Activated CD8-positive, alpha-beta memory T cell treated with anti-CD3 and anti-CD28 coated beads for 48 hours (primary cell): ENCODE results near the gene TOX2.

Experiments used
- DNase-seq, 3 experiments: peaks; one replicate each; pipeline ENCODE4 v3.0.0-alpha.2; 2020; ENCODE audit warnings: low read depth in 2 of 3, low spot score in 2 of 3

TOX2 gene

DNA sequence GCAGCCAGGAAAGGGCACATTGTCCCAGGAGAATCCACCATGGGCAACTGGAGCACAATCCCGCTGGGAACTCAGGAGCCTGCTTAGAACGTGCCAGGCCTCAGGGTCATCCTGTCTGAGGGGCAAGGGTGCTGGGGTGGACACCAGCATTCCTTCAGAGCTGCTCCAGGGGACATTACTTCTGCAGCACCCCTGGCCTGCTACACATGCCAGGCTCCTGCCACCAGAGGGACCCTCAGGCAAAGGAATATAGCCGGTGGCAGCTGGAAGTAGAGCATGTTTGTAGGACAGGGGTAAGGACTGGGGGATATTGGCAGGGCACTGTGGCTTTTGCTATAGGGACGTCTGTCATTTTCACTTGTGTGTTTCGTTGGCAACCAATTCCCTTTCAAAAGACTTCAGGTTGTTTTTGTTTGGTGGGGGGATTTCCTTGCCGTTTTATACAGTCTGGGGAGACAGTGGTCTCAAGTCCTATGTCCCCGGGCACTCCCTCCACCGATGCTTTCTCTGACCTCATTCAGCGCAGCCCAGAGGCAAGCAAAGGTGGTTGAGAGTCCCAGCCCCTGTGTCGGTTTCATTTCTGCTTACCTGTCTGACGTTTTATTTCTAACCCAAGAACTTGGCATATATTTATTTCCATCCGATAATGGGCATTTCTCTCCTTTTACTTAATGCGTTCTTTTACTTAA, 141.5 kb downstream of the TOX2 start:
- DNase-seq = no peak

DNA sequence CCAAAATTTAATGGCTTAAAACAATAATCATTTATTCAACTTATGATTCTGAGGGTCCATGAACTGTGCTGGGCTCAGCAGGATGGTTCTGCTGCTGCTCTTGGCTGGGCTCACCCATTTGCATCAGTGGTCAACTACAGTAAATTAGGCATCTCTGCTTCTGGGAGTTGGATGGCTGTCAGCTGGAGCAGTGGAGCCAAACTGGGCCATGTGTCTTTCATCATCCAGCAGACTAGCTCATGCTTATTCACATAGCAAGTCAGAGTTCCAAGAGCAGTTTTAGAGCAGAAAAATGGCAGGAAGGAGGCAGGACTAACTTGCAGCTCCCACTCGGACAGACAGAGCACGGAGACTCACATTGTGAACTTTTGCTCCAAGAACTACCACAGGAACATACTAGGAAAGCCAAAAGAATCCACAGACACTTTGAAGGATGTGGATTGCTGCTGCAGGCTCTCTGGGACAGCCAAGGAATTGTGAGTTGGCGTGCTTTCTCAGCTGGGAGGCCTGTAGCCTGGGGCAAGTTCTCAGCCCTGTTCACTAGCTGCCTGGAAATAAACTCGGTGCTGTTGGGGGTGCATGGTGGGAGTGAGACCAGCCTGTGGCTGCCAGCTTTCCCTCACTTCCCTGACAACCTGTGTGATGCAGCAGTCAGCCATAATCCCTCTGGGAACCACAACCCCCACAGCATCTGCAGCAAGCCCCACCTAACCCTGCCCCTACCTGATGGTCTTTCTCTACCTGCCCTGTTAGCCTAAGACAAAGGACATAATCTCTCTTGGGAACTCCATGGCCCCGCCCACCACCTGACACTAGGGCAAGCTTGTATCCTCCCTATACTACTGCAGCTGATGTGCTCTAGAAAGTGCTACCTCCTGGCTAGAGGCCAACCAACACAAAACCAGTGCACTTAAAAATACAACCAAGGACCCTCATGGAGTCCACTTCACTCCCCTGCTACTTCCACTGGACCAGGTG, 143.3 kb downstream of the TOX2 start:
- no peak for DNase-seq

DNA sequence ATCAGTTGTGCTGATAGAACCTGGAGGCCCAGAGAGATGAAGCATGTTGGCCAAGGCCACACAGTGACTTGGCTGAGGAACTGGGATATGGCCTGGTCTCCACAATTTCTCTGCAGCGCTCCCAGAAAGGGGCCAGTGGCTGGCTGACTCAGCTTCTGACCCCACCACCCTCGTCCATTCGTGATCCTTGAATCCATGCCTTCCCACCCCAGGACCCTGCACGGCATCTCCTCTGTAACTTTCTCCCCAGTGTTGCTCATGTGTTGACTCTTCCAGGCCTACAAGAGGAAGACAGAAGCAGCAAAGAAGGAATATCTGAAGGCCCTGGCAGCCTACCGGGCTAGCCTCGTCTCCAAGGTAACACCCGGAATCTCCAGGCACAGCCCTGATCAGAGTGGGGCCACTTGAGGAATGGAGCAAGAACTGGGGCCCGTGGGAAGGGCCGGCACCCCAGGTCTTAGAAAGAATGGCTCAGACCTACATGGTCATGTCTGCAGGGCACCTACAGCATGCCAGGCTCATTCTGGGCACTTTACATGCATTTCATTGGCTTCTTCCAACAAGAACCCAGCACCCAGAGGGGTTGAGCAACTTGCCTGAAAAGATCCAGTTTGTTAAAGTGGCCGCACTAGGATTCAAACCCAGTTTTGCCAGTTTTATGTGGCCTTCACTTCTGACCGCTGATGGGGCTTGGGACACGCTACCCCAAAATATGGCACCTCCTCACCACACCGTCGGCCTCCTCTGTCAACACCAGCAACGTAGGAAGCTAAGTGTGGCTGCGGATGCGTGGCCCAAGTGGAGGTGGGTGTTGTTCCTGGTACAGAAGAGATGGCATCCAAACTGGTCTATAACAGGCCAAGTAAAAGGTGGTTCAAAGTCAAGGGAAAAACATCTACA, 150.1 kb downstream of the TOX2 start:
- DNase-seq = no peak

DNA sequence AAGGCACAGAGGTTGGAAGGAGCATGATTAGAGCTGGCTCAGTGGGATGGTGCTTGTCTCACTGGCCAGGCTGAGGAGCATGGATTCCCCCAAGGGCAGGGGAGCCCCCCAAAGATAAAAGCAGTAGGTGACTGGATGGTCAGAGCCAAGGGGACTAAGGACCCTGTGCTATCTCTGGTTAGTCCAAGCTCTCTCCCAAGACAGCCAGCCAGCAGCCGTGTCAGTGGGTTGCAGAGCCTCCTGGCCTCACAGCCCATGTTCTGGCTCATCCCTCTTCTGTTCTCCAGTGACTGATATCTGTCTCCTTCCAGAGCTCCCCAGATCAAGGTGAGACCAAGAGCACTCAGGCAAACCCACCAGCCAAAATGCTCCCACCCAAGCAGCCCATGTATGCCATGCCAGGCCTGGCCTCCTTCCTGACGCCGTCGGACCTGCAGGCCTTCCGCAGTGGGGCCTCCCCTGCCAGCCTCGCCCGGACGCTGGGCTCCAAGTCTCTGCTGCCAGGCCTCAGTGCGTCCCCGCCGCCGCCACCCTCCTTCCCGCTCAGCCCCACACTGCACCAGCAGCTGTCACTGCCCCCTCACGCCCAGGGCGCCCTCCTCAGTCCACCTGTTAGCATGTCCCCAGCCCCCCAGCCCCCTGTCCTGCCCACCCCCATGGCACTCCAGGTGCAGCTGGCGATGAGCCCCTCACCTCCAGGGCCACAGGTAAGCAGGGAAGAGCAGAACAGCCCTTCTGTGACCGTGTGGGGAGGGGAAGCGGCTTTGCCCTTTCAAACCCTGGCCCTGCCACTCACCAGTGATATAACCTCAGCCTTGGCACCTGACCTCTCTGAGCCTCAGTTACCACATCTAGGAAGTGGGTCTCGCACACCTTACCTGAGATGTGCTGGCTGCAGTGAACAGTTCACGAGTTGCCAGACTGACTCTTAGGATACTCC, 151.0 kb downstream of the TOX2 start:
- no peak for DNase-seq

DNA sequence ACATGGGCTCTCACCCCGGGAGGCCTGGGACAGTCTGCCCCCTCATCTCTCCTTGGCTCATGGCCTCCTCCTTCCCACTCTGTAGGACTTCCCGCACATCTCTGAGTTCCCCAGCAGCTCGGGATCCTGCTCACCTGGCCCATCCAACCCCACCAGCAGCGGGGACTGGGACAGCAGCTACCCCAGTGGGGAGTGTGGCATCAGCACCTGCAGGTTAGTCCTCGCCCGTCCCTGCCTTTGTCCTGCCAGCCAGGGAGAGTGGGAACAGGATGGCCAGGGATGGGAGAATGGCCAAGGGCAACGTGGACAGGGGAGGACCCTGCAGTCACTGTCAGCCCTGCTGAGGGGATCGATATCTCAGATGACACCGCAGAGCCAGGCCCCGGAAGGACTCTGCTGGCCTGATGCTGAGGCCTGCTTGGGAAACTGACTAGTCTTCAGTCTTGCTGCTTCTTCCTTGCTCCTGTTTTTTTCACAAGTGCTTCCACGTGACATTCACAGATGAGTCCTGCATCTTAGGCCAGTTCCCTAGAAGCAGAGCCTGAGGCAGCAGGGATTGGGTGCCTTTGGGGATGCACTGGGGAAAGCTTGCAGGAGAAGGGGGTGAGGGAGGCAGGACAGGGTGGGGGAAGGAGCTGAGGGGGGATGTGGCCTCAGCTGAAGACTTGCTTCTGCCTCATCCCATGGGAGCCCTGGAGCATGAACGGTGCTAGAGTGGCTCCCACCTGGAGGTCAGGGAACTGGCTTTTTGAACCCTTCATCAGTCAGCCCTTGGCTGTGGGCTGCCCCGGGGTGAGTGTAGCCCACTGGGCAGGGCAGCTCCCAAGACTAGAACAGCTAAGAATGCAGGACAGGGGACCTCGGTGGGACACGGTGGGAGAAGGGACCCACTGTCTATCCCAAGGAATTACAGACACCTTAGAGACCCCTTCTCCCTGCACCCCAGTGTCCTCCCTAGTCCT, 152.3 kb downstream of the TOX2 start:
- no peak for DNase-seq

DNA sequence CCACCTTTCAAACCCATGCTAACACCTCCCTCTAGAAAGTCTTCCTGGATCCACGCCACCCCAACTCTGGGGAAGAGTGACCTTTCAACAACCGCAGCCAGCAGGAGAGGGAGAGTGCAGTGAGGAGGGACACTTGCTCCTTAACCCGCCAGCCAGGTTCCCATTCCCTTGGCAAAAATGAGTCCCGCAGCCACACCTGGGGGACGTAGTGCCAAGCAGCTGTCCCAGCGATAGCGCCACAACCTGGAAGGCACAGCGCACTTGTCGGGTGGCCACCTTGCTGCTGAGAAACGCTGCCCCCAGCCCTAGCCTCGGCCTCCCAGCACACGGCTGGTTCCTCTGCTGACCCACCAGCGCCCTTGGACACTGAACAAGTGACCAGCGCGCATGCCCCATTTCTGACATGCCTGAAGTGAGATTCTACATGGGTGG, 153.0 kb downstream of the TOX2 start:
- no peak for DNase-seq

DNA sequence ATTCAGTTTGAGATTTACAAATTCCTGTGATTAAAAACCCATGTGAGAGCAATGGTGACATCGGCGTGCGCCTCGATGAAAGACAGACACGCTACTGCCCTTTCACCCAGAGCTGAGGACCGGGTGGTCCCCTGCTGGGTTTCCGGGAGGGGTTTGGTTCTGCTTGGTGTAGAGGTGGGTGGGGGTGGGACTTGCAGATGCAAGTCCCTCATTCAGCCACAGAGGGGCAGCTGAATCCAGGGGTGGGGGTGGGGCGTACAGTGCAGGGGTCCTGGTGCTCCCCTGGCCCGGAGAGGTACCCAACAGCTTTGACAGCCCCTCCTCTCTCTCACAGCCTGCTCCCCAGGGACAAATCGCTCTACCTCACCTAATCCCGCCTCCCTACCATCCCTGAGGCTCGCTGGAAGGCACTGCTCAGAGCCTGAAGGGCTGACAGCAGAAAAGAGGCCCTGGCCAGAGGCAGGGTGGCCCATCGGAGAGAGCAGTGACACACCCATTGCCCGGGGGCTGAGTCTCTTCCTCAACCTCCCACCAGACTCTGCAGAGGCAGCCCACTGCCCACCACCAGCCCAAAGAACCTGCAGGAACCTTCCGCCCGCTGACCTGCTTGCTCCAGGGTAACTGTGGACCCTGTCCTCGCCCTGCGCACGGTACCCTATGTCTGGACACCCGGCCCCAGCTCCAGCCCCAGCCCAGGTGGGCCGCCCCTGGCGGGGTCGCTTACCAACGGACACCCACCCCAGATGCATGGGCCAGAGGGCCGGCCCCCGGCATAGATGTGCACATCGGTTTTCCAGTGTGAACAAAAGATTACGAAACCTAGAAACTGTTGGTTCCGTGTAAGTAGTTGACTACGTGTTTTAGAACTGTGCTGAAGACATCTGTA, 153.9 kb downstream of the TOX2 start:
- DNase-seq = no peak

DNA sequence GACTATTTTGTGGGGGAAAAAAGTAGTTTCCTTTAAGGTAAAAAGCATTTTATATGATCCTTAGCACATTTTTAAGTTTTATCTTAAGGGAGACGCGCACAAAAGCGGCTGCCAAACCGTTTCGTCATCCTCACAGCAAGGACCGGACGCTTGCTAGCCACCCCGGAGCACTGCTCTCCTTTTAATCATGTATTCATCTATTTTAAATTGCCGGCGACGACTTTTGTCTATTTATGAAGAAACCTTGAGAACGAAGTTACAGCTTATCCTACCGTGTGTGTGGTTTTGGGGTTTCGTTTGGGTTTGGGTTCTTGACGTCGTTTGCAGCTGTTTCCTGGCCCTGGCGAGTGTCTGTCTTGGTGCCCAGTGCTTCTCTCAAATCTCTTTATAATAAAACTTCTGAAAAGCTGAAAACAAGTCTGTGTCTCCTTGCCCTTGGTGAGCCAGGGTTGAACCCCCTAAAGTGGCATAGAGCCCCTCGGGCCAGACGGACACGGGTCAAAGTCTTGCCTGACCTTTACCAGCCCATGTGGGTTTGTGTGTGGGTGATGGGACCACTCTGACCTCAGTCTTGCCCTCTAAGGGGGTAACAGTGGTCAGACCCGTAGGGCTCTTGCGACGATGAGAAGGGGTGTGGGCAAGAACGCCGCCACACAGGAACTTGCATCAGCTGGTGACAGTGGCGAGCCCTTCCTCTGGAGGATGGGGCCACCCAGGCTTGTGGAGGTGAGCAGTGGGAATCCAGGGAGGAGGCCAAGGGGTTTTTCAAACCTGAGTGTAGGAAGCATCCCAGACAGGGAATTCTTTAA, 154.8 kb downstream of the TOX2 start:
- peak in 2 of 3 experiments; percentile 35 to 40 for DNase-seq

DNA sequence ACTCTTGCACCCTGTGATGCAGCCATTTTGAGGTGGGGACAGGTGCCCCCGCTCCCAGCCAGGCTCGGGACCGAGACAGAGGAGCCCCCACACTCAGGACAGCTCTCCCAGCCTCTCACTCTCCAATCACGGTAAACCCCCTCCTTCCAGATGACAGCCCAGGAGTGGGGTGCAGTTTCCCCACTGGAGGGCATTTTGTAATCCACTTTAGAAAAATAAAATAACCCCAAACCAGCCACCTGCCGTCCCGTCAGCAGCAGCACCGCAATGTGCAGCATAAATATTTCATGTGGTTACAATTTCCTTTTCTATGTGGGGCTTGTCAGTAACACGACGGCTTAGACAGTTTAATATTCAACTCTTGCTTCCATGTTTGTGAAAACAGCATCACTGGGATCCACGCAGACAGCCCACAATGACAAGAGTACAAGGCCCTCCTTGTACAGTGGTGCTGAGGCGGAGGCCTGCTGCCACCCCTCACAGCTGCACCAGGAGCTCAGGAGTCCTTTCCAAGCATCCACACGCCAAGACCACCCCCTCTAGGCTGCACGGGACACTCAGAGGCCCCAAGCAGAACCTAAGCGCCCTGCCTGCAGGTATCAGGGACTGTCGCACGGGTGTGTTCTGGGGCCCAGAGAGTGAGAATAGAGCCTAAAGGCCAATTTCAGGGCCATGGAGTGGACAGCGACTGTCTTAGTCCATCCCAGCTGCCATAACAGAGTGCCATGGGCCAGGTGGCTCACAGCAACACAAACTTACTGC, 155.7 kb downstream of the TOX2 start:
- DNase-seq = no peak

DNA sequence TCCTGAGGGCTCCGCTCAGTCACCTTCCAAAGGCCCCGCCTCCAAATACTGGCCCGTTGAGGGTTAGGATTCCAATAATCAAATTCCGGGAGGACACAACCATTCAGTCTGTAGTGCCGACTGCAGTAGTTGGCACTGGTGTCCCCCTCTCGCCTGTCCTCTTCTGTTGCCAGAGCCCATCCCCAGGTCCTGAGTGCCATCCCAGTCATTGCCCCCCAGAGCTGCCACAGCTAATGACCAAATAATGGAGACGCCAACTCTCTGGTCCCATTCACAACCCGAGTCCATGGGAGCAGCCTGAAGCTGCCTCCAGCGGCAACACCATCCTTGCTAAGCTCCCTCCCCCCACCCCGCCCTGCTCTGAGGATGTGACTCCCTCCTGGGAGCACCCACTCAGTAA, 156.4 kb downstream of the TOX2 start:
- DNase-seq = no peak

DNA sequence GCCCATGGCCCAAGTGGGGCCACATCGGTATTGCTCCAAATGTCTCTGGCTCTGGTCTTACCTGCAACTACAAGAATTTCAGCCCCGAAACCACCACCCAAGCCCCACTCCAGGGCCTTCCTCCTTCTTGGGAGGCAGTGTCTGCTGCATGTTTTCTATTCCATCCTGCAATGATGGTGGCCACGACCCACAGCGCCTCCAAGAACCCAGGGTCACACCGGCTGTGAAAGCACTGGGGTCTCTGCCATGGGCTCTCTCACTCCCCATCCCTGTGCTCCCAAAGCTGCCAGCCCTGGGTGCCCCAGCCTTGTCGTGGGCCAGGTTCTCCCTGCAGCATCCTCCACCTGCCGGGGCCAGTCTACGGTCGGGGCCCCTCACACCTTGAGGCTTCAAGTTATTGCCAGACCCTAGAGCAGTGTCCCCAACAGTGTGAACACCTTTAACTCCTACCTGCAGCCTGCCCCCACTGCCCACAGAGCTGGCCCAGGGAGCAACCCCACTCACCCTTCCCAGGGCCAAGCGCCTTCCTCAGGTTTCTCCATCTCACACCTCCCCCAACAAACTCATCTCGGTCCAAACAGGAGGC, 157.0 kb downstream of the TOX2 start:
- DNase-seq = no peak

DNA sequence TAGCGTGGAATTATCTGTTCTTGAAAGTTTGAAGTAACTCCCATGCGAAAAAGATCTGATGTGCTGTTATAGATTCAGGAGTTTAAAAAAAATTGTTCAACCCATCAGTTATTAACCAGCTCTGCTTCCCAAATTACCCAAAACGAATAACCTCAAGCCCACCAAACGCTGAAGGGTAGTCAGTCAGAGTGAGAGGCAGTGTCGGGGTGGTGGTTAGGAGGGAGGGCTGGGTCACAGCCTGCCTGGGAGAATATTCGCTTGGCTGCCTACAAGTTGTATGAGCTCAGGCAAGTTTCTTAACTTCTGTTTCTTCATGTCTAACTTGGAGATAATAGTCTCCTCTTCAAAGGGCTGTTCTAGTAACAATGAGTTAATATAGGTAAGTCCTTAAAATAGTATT, 157.7 kb downstream of the TOX2 start:
- DNase-seq = no peak

DNA sequence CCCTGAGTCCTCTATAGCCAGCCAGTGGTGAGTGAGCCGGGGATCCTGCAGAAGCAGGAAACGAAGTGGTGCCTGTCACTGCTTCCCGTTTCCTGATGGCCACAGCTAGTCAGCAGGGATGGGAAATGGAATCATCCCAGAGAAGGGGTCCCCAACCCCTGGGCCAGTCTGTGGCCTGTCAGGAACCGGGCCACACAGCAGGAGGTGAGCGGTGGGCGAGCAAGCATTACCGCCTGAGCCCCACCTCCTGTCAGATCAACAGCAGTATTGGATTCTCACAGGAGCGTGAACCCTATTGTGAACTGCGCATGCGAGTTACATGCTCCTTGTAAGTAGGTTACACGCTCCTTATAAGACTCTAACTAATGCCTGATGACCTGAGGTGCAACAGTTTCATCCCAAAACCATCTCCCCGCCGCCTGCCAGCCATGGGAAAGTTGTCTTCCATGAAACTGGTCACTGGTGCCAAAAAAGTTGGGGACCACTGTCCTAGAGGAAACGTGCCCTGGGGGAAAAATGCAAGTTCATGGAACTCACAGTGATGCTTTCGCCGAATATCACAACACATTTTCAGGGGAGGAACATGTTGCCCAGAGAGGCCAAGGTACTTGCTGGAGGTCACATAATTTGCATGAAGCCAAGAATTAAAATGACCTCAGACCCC, 158.5 kb downstream of the TOX2 start:
- DNase-seq = no peak

DNA sequence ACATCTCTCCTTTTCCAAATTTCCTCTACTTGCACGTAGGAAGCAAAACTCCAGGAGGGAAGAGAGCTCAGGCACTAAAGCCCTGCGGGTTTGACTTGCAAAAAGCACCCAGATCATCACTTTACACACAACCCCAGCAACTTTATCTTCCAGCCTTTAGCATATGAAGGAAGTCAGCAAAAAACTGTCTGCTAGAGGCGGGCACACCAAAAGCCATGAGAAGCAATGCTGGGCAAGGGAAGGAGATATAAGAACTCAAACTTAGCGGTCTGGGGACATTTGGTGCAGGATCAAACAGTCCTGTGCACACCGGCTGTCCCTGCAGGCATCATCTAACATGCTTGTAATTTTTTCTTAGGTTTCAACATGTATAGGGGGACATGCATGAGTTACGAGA, 159.0 kb downstream of the TOX2 start:
- DNase-seq = no peak

DNA sequence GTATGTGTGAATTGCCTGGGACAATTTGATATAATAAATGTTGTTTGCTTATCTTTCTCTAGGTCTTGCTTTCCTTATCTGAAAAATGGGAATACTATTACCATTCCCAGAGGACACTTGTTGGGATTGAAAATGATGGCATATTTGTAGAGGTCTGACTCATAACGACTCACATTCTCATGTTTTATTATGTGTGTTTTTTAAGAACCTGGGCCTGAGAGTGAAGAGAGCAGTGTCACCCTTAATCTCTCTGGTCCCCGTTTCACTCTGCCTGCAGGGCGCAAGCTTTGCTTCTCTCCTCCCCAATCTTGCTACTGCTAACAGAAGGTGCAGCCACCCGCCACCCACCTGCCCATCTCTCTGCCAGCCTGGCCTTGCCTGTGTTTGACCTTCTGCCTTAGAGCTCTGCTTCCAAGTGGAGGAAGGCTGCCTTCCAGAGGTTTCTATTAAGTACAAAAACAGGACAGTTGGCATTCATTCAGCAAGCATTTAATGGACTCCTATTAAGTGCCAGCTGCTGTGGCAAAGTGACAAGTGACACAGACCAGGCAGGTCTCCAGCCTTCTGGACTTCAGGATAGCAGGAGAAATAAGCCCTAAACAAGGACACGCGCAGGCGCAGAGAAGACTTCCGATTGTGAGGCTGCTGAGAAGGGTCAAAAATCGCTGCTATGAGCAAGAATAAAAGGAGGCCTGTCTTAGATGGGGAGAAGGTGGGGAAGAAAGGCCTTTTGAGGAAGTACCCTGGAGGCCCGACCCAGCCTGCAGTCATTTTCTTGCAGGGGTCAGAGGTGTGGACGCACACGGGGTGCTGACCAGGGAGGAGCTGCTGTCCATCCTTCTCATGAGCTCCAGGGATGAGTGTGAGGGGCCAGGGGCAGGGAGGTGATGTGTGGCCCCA, 159.8 kb downstream of the TOX2 start:
- DNase-seq = no peak
